Upper lobe of left lung (tissue), 4 donors: ENCODE data around the gene PDE4B.

Experiments used
- CTCF ChIP-seq, 6 experiments: fragments of 450-650 bp in 4 of 6; fragments of 200-600 bp in 2 of 6; sonication (generic) in 2 of 6; IDR thresholded peaks; one replicate each; pipeline ENCODE4 v1.5.1; 2016 to 2019; ENCODE audit warnings: antibody characterized with exemption in 6 of 6
- EP300 ChIP-seq, 4 donors: sonication (generic); formaldehyde crosslinking; IDR thresholded peaks; one replicate each; pipeline ENCODE4 v1.5.1; 2017; ENCODE audit warnings: antibody characterized with exemption in 4 of 4, control low read depth in 2 of 4
- POLR2AphosphoS5 ChIP-seq, 2 donors: sonication (generic); formaldehyde crosslinking; IDR thresholded peaks; one replicate each; pipeline ENCODE4 v1.5.1; 2017; ENCODE audit warnings: antibody characterized with exemption in 2 of 2

- no peak for TF ChIP-seq EP300 (IDR thresholded peaks at IDR 0.05)
- no peak for TF ChIP-seq POLR2AphosphoS5 (IDR thresholded peaks at IDR 0.05)
- TF ChIP-seq CTCF (IDR thresholded peaks at IDR 0.05): no peak
Measured at GRCh38 chr1:66135161-66135560, 342.5 kb downstream of the PDE4B start.
